Activated naive CD4-positive, alpha-beta T cell (primary cell): ENCODE data around the gene SUDS3.
A peak's percentile ranks its signal among the peaks of the same experiment; 100 is the strongest.
"Not testable (repeated sequence)": the region's sequence is repeated elsewhere in the genome, so short reads cannot be mapped to it uniquely, and the experiment has no call there.

Experiments
- DNase-seq, 4 experiments: peaks; one replicate each; lab custom pipeline; 2025; lab: John Stamatoyannopoulos, UW

SUDS3 gene, protein sequence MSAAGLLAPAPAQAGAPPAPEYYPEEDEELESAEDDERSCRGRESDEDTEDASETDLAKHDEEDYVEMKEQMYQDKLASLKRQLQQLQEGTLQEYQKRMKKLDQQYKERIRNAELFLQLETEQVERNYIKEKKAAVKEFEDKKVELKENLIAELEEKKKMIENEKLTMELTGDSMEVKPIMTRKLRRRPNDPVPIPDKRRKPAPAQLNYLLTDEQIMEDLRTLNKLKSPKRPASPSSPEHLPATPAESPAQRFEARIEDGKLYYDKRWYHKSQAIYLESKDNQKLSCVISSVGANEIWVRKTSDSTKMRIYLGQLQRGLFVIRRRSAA

DNA sequence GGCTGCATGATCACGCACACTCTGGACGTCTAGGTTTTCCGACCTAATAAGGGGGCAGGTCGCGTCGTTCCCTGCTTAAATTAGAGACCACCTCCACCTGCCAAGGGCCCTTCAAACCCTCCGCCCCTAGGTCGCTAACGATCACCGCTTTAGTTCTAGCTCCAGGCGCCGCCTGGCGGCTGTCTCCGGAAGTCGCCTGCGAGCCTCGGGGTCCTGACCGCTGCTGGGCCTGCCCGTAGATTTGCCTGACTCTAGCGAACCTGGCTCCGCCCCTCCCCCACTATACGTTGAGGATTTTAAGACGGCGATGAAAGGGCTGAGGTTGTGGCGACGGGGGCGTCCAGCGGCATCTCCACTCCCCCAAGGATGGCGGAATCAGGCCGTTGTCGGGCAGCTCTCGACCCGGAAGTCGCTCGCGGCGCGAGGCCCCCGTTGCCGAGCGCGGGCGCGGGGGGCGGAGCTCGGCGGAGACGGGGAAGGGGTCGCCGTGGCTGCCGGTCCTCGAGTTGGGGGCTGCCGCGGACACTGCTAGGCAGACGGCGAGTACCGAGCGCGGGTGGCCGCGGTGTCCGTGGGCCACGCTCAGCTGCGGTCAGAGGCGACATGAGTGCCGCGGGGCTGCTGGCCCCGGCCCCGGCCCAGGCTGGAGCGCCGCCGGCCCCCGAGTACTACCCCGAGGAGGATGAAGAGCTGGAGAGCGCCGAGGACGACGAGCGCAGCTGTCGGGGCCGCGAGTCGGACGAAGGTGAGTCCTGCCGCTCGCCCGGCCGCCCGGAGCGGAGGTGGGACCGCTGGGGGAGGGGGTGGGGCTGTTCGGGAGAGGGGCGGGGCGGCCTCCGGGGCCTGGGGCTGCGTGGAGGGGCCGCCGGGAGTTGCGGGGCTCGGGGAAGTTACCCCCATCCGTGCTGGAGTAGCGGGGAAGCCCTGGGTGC, at the start of gene SUDS3:
TSS of gene SUDS3 (plus strand) at position 467 of the 932 bp plus-strand sequence. CDS start at position 604, 137 bp downstream.
- peak; percentile 92 to 95 (median 94) for DNase-seq

DNA sequence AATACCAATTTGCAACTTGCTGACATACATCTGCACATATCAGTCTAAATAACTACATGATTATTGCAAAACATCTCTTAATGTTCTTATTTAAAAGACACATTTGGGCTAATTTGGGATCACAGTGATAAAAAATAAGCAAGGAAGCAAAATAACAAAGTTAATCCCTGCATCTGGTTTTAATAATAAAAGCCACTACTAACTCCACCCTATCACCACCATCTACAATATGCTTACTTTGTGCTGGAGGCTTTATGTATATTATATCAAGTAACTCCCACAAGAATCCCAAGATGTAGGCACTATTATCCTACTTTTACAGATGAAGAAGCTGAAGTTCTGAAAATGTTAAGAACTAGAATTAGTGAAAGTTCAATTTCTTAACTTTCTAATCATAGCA, 49.4 kb upstream of the SUDS3 start:
- DNase-seq = no peak

DNA sequence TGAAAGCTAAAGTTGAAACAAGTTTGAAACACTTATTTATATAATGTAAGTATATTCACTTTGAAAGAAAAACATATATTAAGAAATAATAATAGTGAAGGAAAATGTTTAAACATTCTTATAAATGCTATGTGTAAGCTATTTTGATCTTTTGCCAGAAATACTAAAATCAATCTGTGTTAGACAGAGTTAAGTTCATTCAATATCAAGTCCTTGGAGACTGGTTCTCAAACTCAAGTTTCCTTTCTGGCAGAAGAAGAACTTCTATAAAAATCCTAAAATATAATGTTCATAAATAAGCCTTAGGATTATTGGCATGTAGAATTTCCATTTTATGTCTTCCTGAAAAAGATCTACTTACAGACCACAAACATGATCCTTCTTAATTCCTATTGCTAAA, 49.0 kb upstream of the SUDS3 start:
- DNase-seq = no peak

DNA sequence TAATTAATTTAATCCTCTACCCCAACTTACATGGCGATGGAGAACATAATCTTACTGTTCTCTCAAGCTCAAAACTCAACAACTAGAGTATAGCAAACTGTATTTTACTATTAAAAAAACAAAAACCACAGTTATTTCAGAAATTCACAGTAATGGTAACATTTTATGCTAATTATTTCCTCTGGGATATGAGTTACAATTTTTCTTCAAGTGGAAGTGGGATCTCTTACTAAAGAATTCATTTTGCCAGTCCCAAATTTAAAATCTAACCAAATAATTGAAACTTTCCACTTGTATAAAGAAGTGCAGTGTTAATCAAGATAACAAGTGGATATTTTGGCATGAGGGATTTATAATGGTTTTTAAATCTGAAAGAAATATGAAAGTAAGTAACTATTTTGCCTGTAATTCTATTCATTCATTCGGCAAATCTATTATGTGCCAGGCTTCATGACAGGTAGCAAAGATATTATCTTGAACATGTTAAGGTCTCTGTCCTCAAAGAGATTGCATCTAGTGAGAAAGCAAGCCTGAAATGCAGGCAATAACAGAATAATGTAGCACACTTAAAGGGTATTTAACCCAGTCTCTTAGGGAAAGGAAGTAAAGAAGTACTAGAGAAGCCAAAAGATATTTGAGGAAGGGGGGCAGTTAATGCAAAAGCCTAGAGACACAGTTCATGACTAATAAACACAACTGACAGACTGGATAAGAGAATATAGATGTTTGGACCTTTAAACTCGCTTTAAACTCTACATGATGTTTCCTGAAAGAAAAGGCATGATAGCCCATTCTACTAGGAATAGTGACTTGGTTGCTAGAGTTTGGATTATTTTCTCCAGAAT, 47.6 kb upstream of the SUDS3 start:
- DNase-seq = no peak

DNA sequence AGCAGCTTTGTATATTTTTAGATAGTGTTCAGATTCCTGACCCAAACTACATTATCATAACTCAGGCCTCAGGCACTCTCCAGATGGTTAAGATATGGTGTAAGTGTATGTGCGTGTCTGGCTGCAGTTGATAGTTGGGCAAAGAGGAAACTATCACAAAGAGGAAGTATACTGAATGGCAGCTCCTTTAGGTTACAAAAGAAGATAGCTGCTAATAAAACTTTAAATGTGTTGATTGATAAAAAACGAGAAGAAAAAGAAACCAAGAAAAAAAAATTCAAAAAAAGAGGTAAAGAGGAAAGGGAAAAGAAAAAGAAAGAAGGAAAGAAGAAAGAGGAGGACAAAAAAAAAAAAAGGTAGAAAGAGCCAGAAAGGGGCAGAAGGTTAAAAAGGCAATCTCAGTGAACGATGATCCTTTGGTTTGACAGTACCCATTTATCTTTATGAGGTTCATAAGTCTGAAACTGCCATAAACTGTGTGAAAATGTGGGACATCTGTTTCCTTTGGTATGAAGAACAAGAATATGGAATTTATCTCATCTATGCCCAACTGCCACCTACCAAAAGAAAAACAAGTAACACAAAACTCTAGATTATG, 45.8 kb upstream of the SUDS3 start:
- DNase-seq = no peak

DNA sequence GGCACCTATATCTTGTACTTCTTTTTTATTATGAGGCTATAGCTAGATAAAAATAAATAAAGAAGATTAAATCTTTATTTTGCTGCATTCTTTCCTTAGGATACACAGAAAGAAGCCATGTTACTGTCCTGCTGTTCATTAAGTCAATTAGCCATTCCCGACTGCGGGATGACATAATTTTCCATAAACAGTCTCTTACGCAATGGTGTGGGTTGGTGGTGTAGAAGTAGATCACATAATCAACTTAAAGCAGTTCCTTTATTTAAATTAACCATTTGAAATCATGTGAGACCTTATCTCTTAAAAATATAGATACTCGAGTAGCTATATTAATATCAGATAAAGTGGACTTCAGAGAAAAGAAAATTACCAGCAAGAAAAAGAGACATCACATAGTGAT, 43.8 kb upstream of the SUDS3 start:
- DNase-seq = no peak

DNA sequence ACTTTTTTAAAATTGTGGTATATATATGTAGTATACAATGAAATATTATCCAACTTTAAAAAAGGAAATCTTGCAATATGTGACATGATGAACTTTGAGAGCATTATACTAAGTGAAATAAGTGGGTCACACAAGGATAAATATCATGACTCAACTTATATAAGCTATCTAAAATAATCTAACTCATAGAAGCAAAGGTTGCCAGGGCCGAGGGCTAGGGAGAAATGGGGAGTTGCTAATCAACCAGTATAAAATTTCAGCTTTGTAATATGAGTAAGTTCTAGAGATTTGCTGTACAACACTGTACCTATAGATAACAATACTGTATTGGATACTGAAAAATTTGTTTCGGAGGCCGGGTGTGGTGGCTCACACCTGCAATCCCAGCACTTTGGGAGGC, 42.1 kb upstream of the SUDS3 start:
- DNase-seq = no peak

DNA sequence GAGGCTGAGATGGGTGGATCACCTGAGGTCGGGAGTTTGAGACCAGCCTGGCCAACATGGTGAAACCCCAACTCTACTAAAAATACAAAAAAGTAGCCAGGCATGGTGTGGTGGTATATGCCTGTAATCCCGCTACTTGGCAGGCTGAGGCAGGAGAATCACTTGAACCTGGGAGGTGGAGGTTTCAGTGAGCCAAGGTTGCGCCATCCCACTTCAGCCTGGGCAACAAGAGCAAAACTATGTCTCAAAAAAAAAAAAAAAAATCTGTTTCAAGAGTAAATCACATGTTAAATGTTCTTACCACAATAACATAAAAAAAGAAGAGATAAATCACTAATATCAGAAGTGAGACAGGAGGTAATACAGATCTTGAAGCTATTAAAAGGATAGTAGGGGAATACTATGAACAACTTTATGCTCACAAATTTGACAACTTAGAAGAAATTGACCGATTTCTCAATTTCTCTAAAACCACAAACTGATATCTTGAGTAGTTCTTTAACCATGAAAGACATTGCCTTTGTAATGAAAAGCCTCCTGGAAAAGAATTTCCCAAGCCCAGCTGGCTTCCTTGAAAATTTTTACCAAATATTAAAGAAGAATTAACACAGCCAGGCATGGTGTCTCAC, 41.3 kb upstream of the SUDS3 start:
- no peak for DNase-seq

DNA sequence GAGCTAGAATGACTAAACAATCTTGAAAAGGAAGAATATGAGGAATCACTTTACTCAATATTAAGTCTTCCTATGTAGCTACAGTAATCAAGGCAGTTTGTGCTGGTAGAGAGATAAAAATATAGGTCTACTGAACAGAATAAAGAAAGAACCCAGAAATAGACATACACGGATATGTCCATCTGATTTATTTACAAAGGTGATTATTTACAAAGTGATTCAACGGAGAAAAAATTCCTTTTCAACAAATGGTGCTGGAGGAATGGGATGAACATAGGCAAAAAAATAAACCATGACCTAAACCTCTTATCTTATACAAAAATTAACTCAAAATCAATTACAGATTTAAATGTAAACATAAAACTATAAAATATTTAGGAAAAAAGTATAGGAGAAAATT, 40.2 kb upstream of the SUDS3 start:
- DNase-seq = no peak

DNA sequence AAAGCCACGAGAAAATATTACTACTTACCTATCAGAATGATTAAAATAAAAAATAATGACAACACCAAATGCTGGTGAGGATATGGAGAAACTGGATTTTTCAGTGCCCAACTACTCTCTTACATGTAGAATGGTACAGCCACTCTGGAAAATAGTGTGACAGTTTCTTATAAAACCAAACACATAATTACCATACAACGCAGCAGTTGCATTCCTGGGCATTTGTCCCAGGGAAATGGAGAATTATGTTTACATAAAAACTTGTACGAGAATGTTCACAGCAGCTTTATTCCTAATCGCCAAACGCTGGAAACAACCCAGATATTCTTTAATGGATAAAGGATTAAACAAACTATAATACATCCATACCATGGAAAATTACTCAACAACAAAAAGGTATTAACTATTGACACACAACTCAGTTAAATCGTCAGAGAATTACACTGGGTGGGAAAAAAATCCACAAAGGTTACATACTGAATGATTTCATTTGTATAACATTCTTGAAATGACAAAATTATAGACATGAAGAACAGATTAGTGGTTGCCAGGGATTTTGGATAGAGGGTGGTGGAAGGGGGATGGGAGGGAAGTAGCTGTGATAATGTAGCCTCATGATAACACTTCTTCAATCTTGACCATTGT, 39.0 kb upstream of the SUDS3 start:
- DNase-seq = no peak

DNA sequence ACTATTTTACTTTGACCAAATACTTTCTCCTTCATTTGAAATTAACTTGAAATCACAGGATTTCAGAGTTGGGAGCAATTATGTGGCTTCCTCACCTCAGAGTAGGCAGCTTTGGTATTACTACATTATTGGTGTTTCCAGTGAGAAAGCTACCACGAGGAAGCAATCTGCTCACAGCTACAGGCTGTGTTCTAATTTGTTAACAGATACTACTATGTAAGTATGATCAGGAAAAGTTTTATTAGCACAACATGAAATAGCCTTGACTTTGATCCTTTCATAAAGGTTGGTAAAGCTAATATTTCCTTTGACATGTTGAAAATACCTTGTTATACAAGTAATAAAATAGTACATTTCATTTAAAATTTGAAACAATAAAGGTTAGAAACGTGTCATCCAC, 34.3 kb upstream of the SUDS3 start:
- no peak for DNase-seq

DNA sequence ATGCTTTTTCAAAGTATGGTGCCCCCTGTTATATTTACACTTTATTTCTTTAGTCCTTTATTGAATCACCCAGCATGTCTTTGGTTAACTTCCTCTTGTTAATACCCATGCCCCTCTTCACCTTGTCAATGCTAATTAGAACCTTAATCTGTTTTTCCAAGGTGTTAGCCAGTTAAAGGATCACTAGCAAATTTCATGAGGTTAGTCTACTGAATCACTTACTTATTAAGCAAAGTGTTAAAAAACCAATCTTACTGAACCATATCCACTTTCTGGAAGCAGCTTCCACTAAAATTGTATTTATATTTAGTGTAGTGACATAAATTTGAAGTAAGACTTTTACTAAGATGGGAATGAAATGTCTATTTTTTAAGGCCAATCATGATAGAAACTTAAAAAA, 31.5 kb upstream of the SUDS3 start:
- no peak for DNase-seq

DNA sequence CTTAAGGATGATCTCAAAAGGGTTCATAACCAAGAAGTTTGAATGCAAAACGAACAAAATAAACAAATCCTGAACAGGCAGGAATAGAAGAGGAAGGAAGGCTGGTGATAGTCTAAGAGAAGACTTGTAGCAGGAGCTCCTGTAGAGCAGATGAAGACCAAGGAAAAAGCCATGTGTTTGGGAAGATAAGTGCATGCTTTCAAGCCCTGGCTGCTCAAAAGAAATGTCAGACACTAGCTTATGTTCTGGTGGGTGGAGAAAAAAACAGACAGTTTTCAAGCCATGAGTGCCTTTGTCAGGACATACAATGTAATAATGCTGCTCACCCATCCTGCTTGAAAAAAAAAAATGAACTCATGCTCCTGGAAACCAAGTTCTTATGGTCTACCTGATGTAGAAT, 31.0 kb upstream of the SUDS3 start:
- no peak for DNase-seq

DNA sequence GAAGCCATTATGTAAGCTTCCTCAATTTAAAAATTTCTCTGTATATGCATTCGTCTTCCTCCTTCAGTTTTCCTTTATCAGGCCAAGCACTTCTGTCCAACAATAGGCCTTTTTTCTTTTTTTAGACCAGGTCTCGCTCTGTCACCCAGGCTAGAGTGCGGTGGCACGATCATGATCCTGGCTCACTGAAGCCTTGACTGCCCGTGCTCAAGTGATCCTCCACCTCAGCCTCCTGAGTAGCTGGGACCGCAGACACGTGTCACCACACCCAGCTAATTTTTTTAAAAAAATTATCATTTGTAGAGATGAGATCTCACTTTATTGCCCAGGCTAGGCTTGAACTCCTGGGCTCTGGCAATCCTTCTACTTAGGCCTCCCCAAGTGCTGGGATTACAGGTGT, 29.5 kb upstream of the SUDS3 start:
- DNase-seq = no peak

DNA sequence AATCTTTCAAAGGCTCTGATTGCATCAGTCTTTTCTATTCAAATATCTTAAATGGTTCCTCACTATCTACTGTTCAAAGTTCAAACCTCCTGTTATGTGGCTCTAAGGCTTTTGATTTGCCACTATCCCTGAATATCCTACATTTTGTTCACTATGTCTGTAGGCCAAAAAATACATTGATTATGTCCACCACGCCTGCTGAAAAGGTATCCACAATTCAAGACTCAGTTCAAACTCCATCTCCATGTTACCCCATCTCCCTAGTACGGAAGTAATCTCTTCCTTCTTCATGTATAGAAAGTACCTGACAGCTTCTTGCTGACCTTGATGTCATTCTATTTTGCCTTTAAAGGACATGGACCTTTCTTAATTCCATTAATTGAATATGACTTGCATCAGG, 28.4 kb upstream of the SUDS3 start:
- DNase-seq = no peak

DNA sequence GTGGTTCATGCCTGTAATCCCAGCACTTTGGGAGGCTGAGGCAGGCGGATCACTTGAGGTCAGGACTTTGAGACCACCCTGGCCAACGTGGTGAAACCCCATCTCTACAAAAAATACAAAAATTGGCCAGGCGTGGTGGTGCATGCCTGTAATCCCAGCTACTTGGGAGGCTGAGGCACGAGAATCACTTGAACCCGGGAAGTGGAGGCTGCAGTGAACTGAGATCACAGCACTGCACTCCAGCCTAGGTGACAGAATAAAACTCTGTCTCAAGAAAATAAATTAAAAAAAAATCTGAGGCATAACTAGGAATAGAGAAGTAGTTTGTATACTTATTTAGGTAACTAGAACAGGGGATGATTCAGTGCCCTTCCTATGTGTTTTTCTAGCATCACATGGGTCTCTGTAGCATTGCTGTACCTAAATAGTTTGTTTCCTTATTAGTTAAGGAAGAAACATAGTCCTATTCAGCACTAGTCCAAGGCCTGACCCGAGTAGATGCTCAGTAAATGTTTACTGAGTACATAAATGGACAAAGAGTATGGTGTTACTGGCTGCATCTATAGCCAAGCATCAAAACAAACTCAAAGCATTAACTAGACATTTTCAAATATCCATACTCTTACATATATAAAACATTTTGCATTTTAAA, 25.3 kb upstream of the SUDS3 start:
- DNase-seq = no peak

DNA sequence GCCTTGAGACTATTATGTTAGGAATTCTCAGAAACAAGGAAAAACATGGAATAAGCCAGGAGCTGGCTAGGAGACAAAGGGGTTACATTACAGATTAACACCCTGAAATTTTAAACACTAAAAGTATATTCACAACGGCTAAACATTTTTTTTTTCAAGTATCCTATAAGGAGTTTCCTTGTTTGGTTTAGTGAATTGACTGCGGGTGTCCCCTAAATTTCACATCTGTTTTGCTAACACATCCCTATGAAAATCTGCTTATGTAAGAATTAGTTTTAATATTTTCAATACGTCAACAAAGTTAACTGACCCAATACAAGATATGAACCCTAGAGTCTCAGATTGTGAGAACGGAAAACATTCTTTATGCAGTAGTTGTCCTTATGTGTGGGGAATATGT, 22.6 kb upstream of the SUDS3 start:
- DNase-seq = no peak

DNA sequence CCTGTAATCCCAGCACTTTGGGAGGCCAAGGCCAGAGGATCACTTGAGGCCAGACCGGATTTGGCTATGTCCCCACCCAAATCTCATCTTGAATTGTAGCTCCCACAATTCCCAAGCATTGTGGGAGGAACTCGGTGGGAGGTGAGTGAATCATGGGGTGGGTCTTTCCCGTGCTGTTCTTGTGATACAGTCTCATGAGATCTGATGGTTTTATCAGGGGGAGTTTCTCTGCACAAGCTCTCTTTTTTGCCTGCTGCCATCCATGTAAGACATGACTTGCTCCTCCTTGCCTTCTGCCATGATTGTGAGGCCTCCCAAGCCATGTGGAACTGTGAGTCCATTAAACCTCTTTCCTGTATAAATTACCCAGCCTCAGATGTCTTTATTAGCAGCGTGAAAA, 21.9 kb upstream of the SUDS3 start:
- not testable (repeated sequence) for DNase-seq

DNA sequence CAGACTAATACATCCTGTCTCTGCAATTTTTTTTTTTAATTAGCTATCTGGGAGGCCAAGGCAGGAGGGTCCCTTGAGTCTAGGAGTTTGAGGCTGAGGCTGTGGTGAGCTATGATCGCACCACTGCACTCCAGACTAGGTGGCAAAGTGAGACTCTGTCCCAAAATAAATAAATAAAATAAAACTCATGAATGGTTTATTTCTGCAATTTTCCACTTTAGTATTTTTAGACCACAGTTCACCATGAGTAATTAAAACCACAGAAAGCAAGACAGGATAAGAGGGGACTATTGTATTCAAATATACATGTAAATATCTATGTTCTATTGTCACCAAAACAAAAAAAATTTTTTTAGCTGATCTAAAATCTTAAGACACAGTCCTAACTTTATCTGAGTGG, 21.5 kb upstream of the SUDS3 start:
- DNase-seq = no peak

DNA sequence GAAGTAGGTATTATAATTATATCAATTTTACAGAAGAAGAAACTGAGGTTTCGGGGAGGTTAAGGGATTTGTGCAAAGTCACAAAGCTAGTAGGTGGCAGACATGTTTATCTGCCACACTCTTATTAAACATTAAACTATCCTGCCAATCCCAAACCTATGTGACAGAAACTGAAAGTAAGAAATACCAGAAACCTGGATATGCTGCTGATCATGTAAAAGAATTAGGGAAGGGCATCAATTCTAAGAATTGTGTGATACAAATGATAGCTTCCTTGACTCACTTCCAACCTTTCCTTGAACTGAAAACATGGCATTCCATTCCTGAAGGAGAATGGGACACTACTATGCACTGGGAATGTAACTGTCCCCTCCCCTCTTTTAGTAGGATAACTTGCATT, 20.5 kb upstream of the SUDS3 start:
- DNase-seq = no peak
